ENCODE results near the gene ITPR1. TPM values are rescaled to one million over a fixed set of nuclear protein-coding genes. Genes with fewer than 3 reads are reported as not detected.

ITPR1 gene
- total and polyA plus RNA-seq, 3 donors from 2014 or later: 26.5 to 129 (median 59.7) TPM

- TF ChIP-seq CTCF (IDR thresholded peaks at IDR 0.05) (no peak), POLR2A (IDR thresholded peaks at IDR 0.05) (no peak)
- Histone ChIP-seq H3K9me3 (no peaks in the 10 kb centered on the region), H3K27me3 (no peaks in the 10 kb centered on the region), H3K4me1 (no peaks in the 10 kb centered on the region), H3K36me3 (ENCODE audit: low read depth, missing control alignments) (no peaks in the 10 kb centered on the region), H3K27ac (no peak overlapping the region), H3K4me3 (no peak overlapping the region)
- no peak for DNase-seq
- intact Hi-C loops (cut with DNase I; ENCODE audit: low total_unique reads): no loop called here
- WGBS, 2 donors: 73 to 75% methylated on average over 5 of the region's 5 CpGs
Observed at GRCh38 chr3:4564928-4565586, 71.9 kb downstream of the ITPR1 start.

GRCh38 chr3:4565809-4566501 lies 72.8 kb downstream of the ITPR1 start:
- DNase-seq: no peak
- H3K4me1 ChIP-seq: no peaks in the 10 kb centered on the region
- WGBS, 2 donors: 76 to 77% methylated on average over 5 of the region's 5 CpGs
- no peaks in the 10 kb centered on the region for H3K9me3 ChIP-seq
- no peaks in the 10 kb centered on the region for H3K27me3 ChIP-seq
- intact Hi-C loops (cut with DNase I; ENCODE audit: low total_unique reads): no loop called here
- H3K27ac ChIP-seq: no peak overlapping the region
- H3K4me3 ChIP-seq: no peak overlapping the region
- H3K36me3 ChIP-seq (ENCODE audit: low read depth, missing control alignments): no peaks in the 10 kb centered on the region
- no peak for TF ChIP-seq CTCF (IDR thresholded peaks at IDR 0.05)
- TF ChIP-seq POLR2A (IDR thresholded peaks at IDR 0.05): no peak

GRCh38 chr3:4568841-4569240 lies 75.7 kb downstream of the ITPR1 start:
- no peak overlapping the region for H3K27ac ChIP-seq
- no peaks in the 10 kb centered on the region for H3K4me1 ChIP-seq
- no peaks in the 10 kb centered on the region for H3K27me3 ChIP-seq
- no peak for DNase-seq
- no peak overlapping the region for H3K4me3 ChIP-seq
- TF ChIP-seq POLR2A (IDR thresholded peaks at IDR 0.05) (no peak), CTCF (IDR thresholded peaks at IDR 0.05) (no peak)
- WGBS, 2 donors: 60 to 74% methylated on average over 3 of the region's 3 CpGs
- no peaks in the 10 kb centered on the region for H3K9me3 ChIP-seq
- H3K36me3 ChIP-seq (ENCODE audit: low read depth, missing control alignments): no peaks in the 10 kb centered on the region
- intact Hi-C loops (cut with DNase I; ENCODE audit: low total_unique reads): no loop called here

- Histone ChIP-seq H3K4me3 (no peak overlapping the region), H3K27me3 (no peaks in the 10 kb centered on the region), H3K36me3 (ENCODE audit: low read depth, missing control alignments) (no peaks in the 10 kb centered on the region), H3K4me1 (no peaks in the 10 kb centered on the region), H3K9me3 (no peaks in the 10 kb centered on the region), H3K27ac (no peak overlapping the region)
- TF ChIP-seq POLR2A (IDR thresholded peaks at IDR 0.05) (no peak), CTCF (IDR thresholded peaks at IDR 0.05) (no peak)
- 65 to 78% methylated on average over 7 of the region's 7 CpGs for WGBS, 2 donors
- DNase-seq: no peak
- intact Hi-C loops (cut with DNase I; ENCODE audit: low total_unique reads): no loop called here
Observed at GRCh38 chr3:4570840-4571621, 77.9 kb downstream of the ITPR1 start.
